AG04450 (cell line): ENCODE measurements around the gene PRDM7. TPM values are rescaled to one million over a fixed set of nuclear protein-coding genes. Genes with fewer than 3 reads are reported as not detected.

Experiments used
- CTCF ChIA-PET: fragments of 300-600, 350-600 bp; formaldehyde crosslinking; extraction: SDS; loops from one replicate; lab custom pipeline; 2022; ENCODE audit warnings: antibody characterized with exemption, inconsistent platforms; lab: Charles Lee
- POLR2A ChIA-PET: fragments of 350-600 bp; formaldehyde crosslinking; extraction: SDS; loops from one replicate; lab custom pipeline; 2021; ENCODE audit warnings: antibody characterized with exemption, inconsistent platforms; lab: Yijun Ruan, JAX
- DNase-seq: peaks from one replicate; pipeline ENCODE4 v3.0.0-alpha.2; 2011; ENCODE audit warnings: low read depth, low spot score
- H3K27ac ChIP-seq: one replicate; pipeline ENCODE4 v1.5.1; 2012; ENCODE audit warnings: low read depth, low read length, control low read depth
- H3K27me3 ChIP-seq: one replicate; pipeline ENCODE4 v1.6.0; 2012; ENCODE audit warnings: low read length; ENCODE audit not compliant: control insufficient read depth, insufficient read depth
- H3K4me3 ChIP-seq: 2 replicates; pipeline ENCODE4 v1.5.1; 2011; ENCODE audit warnings: mild to moderate bottlenecking, low read depth, low read length, control low read depth
- H3K9me3 ChIP-seq: 2 replicates; pipeline ENCODE4 v1.5.1; 2012; ENCODE audit warnings: low read length; ENCODE audit not compliant: control insufficient read depth, insufficient read depth
- CTCF ChIP-seq: IDR thresholded peaks from 2 replicates; pipeline ENCODE4 v1.5.1; 2011; ENCODE audit warnings: low read depth, low read length, control low read depth, inconsistent platforms
- polyA plus RNA-seq: library from polyadenylated mRNA; depleted of rRNA; stranded (reverse); fragments of >200 nt; gene quantifications from 2 replicates; pipeline ENCODE4 v1.2.3, GENCODE V29; 2011

The PRDM7 gene
- polyA plus RNA-seq, 1 experiment, result not detected

GRCh38 chr16:90015586-90016338 lies 61.4 kb downstream of the PRDM7 start:
- no peaks in the 10 kb centered on the region; the same call in 1 of the 2 replicates for H3K9me3 ChIP-seq
- POLR2A ChIA-PET, result no interaction called here
- no peaks in the 10 kb centered on the region for H3K27me3 ChIP-seq
- no peak for TF ChIP-seq CTCF
- no peak for DNase-seq
- CTCF ChIA-PET, result no interaction called here
- H3K4me3 ChIP-seq, result no peak overlapping the region
- no peak overlapping the region for H3K27ac ChIP-seq

- CTCF ChIA-PET, result no interaction called here
- no peaks in the 10 kb centered on the region for H3K27me3 ChIP-seq
- POLR2A ChIA-PET, result interaction anchor here (0.7 to 1.3 kb wide), 2 partner anchors 66 to 91 kb away, joined by 3 to 4 read pairs; no protein-coding TSS in a partner anchor
- no peak for TF ChIP-seq CTCF
- no peak for DNase-seq
- no peak overlapping the region for H3K27ac ChIP-seq
- H3K4me3 ChIP-seq, result no peak overlapping the region
- H3K9me3 ChIP-seq, result no peaks in the 10 kb centered on the region; the same call in 1 of the 2 replicates
Measured at GRCh38 chr16:90012991-90013745, 64.0 kb downstream of the PRDM7 start.

- DNase-seq, result no peak
- ChIA-PET POLR2A (interaction anchor here (1.3 kb wide), 1 partner anchor 89 kb away, joined by 4 read pairs; no protein-coding TSS in a partner anchor), CTCF (no interaction called here)
- no peaks in the 10 kb centered on the region; the same call in 1 of the 2 replicates for H3K9me3 ChIP-seq
- H3K27me3 ChIP-seq, result no peaks in the 10 kb centered on the region
- H3K4me3 ChIP-seq, result no peak overlapping the region
- H3K27ac ChIP-seq, result no peak overlapping the region
- no peak for TF ChIP-seq CTCF
Measured at GRCh38 chr16:90011908-90012501, 65.1 kb downstream of the PRDM7 start.

- Histone ChIP-seq H3K27me3 (no peaks in the 10 kb centered on the region), H3K9me3 (no peaks in the 10 kb centered on the region; the same call in 1 of the 2 replicates), H3K4me3 (no peak overlapping the region), H3K27ac (no peak overlapping the region)
- ChIA-PET CTCF (no interaction called here), POLR2A (interaction anchor here (1.3 kb wide), 1 partner anchor 89 kb away, joined by 4 read pairs; no protein-coding TSS in a partner anchor)
- no peak for DNase-seq
- TF ChIP-seq CTCF, result no peak
Measured at GRCh38 chr16:90011508-90011819, 65.7 kb downstream of the PRDM7 start.
